Progenitor cell of endocrine pancreas (in vitro differentiated cells): ENCODE results near the gene COG7. TPM values are rescaled to one million over a fixed set of nuclear protein-coding genes. Genes with fewer than 3 reads are reported as not detected.

Experiments
- DNase-seq: peaks from one replicate; pipeline ENCODE4 v3.0.0; 2021; ENCODE audit warnings: low spot score; ENCODE audit not compliant: unreplicated experiment
- H3K27ac Mint-ChIP-seq: 2 replicates; pipeline ENCODE4 v1.8.0; 2021; ENCODE audit warnings: mild to moderate bottlenecking, moderate library complexity, mixed read lengths
- H3K27me3 Mint-ChIP-seq: 2 replicates; pipeline ENCODE4 v1.8.0; 2021; ENCODE audit warnings: mixed read lengths
- H3K36me3 Mint-ChIP-seq: 2 replicates; pipeline ENCODE4 v1.8.0; 2022; ENCODE audit warnings: mixed read lengths; ENCODE audit not compliant: insufficient read depth
- H3K4me1 Mint-ChIP-seq: 2 replicates; pipeline ENCODE4 v1.8.0; 2021; ENCODE audit warnings: low read depth, mixed read lengths
- H3K4me3 Mint-ChIP-seq: 2 replicates; pipeline ENCODE4 v1.8.0; 2021; ENCODE audit warnings: low read depth, mild to moderate bottlenecking, moderate library complexity, mixed read lengths
- H3K9me3 Mint-ChIP-seq: 2 replicates; pipeline ENCODE4 v1.8.0; 2021; ENCODE audit warnings: low read depth, mixed read lengths
- total RNA-seq: library from RNA; stranded (reverse); gene quantifications from 2 replicates; pipeline ENCODE4 v1.2.1, GENCODE V29; 2021
- TF ChIP-seq, protein P1 (sequence below): fragments of 200-600 bp; sonication (generic); IDR thresholded peaks from one replicate; pipeline ENCODE4 v1.5.0; 2021; ENCODE audit warnings: antibody characterized with exemption, mild to moderate bottlenecking; ENCODE audit not compliant: unreplicated experiment

Gene COG7
- total RNA-seq, 1 donor from 2014 or later = 28.3 TPM

DNA sequence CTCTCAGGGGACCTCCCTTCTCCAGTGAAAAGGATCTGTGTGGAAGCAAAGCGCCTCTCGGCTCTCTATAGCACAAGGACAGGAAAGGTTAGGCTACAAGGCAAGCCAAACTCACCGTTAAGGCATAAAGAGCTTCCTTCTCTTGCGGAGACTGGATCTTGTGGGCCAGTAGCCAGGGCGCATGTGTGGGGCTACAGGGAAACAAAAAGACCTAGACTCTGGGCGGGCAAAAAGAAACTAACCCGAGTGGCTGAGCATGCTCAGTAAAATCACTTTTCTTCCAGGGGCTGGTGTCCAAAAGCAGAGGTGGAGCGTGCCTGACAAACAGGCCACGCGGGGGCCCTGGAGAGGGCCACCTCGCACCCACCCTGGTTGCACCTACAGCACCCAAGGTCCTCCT is 41.2 kb upstream of the COG7 start:
- no peaks in the 10 kb centered on the region for H3K27me3 Mint-ChIP-seq
- no peaks in the 10 kb centered on the region for H3K9me3 Mint-ChIP-seq
- no peak overlapping the region for H3K27ac Mint-ChIP-seq
- H3K4me3 Mint-ChIP-seq = no peak overlapping the region
- no peak for DNase-seq
- H3K36me3 Mint-ChIP-seq = peaks cover 18% of the 10 kb centered on the region
- H3K4me1 Mint-ChIP-seq = peaks cover 8% of the 10 kb centered on the region
- TF ChIP-seq, protein P1, sequence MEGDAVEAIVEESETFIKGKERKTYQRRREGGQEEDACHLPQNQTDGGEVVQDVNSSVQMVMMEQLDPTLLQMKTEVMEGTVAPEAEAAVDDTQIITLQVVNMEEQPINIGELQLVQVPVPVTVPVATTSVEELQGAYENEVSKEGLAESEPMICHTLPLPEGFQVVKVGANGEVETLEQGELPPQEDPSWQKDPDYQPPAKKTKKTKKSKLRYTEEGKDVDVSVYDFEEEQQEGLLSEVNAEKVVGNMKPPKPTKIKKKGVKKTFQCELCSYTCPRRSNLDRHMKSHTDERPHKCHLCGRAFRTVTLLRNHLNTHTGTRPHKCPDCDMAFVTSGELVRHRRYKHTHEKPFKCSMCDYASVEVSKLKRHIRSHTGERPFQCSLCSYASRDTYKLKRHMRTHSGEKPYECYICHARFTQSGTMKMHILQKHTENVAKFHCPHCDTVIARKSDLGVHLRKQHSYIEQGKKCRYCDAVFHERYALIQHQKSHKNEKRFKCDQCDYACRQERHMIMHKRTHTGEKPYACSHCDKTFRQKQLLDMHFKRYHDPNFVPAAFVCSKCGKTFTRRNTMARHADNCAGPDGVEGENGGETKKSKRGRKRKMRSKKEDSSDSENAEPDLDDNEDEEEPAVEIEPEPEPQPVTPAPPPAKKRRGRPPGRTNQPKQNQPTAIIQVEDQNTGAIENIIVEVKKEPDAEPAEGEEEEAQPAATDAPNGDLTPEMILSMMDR = no peak

DNA sequence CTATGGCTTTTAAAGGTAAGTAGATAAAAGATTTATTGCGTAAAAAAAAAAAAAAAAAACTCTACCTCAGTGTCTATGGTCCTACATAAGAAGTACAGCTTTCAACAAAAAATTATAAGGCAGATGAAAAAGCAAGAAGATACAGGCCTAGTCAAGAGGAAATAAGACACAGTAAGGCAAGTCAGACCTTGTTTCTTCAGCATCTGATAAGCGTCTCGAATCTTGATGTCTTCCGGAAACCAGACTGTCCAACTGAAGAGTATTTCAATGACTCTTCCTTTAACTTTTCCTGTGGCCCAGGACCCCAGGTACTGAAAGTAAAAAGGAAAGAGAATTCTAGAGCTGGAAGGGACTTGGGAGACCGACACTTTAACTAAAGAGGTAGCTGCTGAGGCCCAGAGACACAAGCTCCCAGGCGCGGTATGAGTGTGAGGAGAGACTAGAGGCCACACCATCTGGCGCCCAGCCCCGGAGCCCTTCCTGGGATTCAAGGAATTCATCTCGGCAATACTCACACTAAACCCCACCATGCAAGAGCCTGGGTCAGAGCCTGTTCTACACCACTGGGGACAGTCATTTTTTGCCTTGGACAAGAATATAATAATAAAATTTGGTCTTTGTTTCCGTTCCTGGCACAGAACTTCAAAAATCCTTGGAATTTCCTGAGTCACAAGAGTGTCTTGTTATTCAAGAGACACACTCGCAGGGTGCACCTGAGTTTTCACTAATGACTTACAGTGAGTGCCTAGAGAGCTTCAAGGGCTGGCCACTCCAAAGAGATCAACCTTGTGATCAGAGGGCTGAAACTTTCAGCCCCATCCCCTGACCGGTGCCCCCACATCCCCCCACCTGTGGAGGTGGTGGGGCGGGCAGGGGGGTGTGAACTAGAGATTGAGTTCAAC is 38.8 kb upstream of the COG7 start:
- peaks cover 16% of the 10 kb centered on the region for H3K36me3 Mint-ChIP-seq
- H3K27ac Mint-ChIP-seq = no peak overlapping the region
- no peaks in the 10 kb centered on the region for H3K4me1 Mint-ChIP-seq
- no peaks in the 10 kb centered on the region for H3K27me3 Mint-ChIP-seq
- no peak overlapping the region for H3K4me3 Mint-ChIP-seq
- TF ChIP-seq, protein P1 = no peak
- DNase-seq = no peak
- no peaks in the 10 kb centered on the region for H3K9me3 Mint-ChIP-seq

DNA sequence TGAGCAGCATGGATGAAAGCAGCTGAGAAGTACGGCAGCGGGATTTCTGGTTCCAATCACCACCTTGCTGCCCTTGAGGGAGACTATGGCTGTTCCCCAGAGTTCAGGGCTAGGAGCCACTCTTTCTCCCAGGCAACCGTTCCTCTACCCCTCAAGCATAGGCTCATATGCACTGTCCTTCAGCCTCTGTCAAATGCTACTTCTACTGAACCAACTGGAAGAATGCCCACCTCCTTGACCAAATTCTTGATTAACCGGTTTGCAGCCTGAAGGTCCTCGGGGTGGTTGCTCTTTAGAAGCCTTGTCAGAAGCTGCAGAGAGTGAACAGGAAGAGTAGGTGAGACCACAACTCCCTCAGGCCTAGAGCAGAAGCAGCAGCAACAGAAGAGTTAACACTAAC is 33.5 kb upstream of the COG7 start:
- Mint-ChIP-seq H3K36me3 (peaks cover 21% of the 10 kb centered on the region), H3K9me3 (no peaks in the 10 kb centered on the region), H3K4me3 (no peak overlapping the region), H3K27ac (no peak overlapping the region), H3K4me1 (no peaks in the 10 kb centered on the region), H3K27me3 (no peaks in the 10 kb centered on the region)
- no peak for DNase-seq
- TF ChIP-seq, protein P1 = no peak

DNA sequence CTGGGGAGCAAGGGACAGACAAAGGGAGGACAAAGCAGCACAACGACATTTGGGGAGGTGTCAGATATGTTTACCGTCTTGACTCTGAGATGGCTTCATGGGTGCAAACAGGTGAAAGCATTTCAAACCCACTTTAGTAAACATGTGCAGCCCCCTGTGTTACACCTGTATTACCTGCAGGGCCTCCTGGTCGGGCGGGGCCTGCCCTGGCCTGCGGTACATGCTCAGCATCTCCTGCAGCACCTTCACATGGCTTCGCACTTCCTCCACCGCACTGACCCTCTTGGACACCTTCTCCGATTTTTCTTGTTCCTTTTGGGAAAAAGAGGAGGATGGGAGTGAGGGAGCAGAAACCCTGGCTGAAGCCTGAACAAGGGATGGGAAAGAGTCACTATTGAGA is 32.9 kb upstream of the COG7 start:
- no peak for DNase-seq
- no peaks in the 10 kb centered on the region for H3K27me3 Mint-ChIP-seq
- no peaks in the 10 kb centered on the region for H3K9me3 Mint-ChIP-seq
- TF ChIP-seq, protein P1 = no peak
- H3K27ac Mint-ChIP-seq = no peak overlapping the region
- H3K36me3 Mint-ChIP-seq = peaks cover 19% of the 10 kb centered on the region
- no peak overlapping the region for H3K4me3 Mint-ChIP-seq
- no peaks in the 10 kb centered on the region for H3K4me1 Mint-ChIP-seq

DNA sequence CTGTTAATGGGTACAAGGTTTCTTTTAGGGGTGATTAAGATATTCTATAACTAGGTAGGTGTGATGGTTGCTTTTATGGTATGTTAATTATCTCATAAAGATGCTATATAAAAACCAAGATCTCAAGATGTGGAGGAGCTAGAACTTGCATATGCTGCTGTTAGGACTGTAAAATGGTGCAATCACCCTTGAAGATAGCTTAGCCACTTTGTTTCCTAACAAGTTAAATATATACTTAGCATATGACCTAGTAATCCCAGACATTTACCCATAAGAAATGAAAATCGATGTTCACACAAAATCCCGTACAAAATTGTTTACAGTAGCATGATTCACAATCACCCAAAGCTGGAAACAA is 32.2 kb upstream of the COG7 start:
- Mint-ChIP-seq H3K9me3 (no peaks in the 10 kb centered on the region), H3K27me3 (no peaks in the 10 kb centered on the region), H3K4me3 (no peak overlapping the region), H3K4me1 (no peaks in the 10 kb centered on the region), H3K36me3 (peaks cover 17% of the 10 kb centered on the region), H3K27ac (no peak overlapping the region)
- TF ChIP-seq, protein P1 = no peak
- no peak for DNase-seq
